Hematopoietic multipotent progenitor cell treated with erythropoietin and hydrocortisone succinate and interleukin-3 and kit ligand, for 4 days (in vitro differentiated cells): ENCODE results near the gene ANO2.
A peak's percentile ranks its signal among the peaks of the same experiment; 100 is the strongest.

Source experiments
- DNase-seq: peaks from one replicate; pipeline ENCODE4 v3.0.0-alpha.2; 2015

Gene ANO2

DNA sequence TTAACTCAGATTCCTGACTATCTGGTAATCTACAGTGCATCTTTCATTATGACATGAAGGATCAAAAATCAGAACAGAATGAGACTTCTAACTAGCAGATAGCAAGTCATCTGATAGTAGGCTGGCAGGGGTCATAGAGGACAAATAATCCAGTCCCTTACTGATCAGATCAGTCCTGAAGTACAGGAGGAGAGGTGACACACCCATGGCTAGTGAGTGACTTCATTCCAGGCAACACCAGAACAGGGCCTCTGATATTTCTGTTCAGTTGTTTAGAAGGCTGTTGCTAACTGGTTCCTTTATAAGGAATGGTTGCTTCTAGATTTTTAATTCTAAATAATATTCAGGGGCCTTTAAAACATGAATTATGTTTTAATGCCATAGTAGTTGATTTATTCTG, 291.0 kb downstream of the ANO2 start:
- no peak for DNase-seq

DNA sequence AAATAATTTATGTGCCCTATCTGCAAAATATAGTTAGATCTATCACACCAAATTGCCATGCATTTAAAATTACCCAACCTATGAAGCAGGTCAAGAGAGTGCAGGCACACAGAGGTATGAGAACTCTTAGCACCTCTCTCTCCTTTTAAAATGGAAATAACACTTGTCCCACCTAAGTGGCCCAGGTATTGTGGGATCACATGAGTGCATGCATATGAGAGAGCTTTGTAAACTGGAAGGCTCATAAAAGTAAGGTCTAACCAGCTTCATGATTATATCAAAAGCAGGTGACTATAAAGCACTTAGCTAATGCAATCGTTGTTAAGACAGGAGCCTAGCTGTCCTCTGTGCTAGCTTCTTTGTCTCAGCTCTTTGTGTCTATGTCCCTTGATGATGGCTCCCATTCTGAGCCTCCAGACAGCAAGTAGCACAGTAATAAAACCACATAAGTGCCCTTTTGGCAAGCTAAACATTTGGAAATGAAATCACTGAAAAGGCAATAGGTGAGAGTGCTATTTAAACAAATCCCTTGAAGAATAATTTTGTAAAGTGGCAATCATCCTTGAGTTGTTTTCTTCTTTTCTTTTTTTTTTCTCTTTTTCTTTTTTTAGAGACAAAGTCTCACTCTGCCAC, 294.1 kb downstream of the ANO2 start:
- DNase-seq = no peak

DNA sequence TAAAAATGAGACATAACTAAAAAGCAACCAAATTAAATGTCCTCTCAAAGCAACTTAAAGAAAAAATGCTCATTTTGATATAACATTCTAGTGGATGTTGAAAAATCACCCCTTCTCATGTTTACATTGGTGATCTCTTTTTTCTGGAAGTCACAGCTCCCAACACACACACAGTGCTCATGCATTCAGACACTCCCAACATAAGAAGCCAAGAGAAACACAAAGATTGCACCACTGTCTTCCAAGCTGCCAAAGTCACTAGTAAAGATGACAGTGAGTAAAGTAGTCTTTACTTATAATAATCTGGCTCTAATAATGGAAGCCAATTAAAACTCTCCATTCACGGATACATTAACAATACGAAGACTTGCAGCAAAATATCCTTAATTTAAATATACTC, 294.8 kb downstream of the ANO2 start:
- DNase-seq = no peak

- peak; percentile 63 for DNase-seq
Measured at GRCh38 chr12:5648692-5649359, 296.2 kb downstream of the ANO2 start.

GRCh38 chr12:5643266-5643665, 301.8 kb downstream of the ANO2 start:
- no peak for DNase-seq

- no peak for DNase-seq
Measured at GRCh38 chr12:5637698-5638097, 307.4 kb downstream of the ANO2 start.

GRCh38 chr12:5636907-5637306, 308.2 kb downstream of the ANO2 start:
- DNase-seq = no peak

GRCh38 chr12:5633106-5633505, 312.0 kb downstream of the ANO2 start:
- no peak for DNase-seq

DNA sequence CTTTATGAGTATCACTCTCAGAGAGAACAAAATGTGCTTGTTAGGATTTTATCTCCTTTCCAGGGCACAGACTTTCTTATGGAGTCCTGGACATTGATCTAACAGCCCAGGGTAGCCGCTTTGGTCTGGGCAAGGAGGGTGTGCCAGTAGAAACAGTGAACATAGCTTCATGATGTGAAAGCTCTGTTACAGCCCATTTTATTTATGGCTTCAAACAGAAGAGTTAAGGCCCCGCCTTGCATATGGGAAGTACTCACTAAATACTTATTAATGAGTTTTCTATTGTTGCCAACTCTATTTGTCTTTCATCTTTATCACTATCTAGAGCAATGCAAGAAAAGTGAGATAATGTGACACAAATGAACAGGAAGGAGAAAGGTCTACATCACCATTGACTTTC, 312.6 kb downstream of the ANO2 start:
- no peak for DNase-seq

- DNase-seq = no peak
Measured at GRCh38 chr12:5631497-5631896, 313.6 kb downstream of the ANO2 start.

DNA sequence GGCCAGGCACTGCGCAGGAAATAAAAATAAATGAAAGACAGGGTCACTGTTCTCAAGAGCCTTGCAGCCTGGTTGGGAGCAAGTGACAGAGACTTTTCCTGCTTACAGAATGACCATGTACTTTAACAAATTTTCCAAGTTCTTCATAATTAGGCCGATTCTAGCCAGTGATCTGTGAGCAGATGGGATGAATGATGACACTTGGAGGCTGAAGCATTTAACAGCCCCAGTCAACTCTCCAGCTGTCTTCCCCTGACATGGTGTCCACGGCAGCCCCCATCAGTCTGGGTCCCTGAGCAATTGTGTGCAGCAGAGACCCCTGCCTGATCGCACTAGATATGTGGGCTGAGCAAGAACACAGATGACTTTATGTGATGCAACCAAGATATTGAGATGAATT, 314.3 kb downstream of the ANO2 start:
- no peak for DNase-seq

- DNase-seq = no peak
Measured at GRCh38 chr12:5628501-5628900, 316.6 kb downstream of the ANO2 start.

- no peak for DNase-seq
Measured at GRCh38 chr12:5627053-5627630, 317.9 kb downstream of the ANO2 start.

- DNase-seq = no peak
Measured at GRCh38 chr12:5626151-5626550, 318.9 kb downstream of the ANO2 start.

DNA sequence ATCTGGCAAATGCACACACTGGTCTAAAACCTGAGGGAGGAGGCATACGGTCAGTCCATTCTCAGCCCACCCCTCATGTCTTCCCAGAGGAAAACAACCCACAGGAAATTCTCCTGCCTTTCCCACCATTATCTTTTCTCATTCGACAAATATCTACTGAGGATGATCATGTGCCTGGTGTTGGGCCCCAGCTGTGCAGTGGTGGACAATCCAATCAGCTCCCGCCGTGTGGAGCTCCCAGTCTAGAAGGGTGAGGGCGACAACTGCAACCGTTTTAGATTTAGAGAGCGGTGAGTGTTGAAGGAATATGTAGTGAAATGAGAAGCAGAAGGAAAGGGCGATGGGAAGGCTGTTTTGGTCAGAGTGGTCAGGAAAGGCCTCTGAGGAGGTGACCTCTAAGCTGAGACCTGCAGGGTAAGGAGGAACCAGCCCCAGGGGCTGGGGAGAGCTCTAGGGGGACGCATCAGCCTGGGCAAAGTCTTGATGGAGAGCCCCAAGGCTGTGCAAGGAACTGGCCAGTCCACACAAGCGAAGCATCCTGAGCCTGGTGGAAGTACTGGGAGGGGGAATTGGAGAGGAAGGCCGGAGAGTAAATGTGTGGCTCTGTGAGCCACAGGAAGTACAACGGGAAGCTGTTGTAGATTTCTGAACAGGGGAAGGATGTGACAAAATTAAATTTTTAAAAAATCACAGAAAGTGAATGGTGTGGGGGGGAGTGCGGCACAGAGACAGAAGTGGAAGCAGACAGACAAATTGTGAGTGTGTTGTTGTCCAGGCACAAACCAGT, 320.4 kb downstream of the ANO2 start:
- DNase-seq = no peak

DNA sequence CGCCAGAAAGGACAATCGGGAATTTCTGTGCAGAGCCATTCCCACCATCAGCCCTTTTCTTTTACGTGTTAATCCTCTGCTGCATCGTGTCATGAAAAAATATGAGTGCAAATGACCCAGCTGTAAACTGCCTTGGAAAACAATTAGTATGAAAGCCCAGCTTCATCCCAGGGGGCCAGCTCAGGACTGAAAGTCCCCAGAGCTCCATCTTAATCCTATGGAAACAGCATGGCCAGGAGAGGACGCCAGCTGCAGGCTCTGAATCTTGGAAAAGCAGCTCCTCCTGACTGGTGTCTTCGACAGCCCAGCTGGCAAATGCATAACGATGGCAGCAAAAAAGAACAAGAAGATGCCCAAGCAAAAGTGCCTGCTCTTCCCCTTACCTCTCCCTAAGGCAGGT, 321.6 kb downstream of the ANO2 start:
- DNase-seq = no peak

DNA sequence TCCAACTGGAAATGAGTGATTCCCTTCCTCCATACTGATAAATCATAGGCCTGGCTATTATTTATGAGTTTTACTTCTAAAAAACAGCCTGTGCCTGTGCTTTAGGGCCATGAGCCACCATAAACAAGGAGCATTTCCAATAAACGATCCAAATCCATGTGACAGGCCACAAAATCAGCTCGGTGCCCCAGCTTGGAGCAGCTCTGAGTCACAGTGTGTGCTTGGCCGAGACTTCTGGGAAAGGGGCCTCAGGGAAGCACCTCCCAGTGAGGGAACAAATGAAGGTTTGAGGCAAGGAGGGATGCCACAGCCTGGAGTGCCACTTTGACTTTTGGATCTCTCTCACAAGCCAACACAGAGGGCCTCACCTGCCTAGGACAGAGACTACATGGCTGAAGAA, 322.8 kb downstream of the ANO2 start:
- DNase-seq = no peak

DNA sequence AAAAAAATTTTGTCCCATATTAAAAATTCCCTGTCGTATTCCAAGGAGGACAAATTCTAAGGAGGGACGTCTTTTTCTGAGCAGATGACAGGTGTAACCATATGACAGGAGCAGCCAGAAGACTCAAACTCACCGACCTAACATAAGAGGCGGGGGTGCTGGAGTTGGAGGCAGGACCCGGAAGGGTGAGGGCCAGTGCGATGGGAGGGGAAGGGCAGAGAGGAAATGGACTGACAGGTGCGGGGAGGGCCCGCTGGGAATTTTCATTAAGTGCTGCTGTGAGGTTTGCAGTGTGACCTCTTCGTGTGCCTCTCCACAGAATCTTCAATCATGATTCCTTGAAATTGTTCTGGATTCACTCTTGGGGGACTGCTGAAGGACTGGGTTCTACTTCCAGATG, 323.7 kb downstream of the ANO2 start:
- no peak for DNase-seq

GRCh38 chr12:5620896-5621295, 324.2 kb downstream of the ANO2 start:
- no peak for DNase-seq

DNA sequence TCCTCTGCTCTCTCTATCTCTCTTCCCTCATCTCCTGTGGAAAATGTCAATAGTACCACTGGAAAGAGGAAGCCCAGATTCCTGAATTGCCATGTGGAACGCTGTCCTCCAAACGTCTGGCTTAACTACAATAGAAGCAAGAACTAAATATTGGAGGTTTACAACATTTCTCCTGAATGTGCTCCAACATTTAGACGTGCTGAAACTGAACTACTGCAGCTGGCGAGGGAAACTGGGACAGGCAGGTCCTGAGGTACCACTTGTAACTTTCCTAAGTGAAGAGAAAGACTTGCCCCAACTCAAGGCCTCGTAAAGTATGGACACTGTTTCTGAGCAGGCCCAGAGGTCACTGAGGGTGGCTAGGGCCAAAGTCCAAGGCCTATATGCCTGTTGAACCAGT, 325.4 kb downstream of the ANO2 start:
- no peak for DNase-seq

DNA sequence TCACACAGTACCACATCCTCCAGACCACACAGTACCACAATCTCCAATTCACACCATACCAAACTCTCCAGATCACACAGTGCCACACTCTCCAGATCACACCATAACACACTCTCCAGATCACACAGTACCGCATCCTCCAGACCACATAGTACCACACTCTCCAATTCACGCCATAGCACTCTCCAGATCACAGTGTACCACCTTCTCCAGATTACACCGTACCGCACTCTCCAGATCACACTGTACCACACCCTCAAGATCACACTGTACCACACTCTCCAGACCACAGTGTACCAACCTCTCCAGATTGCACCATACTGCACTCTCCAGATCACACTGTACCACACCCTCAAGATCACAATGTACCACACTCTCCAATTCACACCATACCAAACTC, 328.2 kb downstream of the ANO2 start:
- DNase-seq = no peak

GRCh38 chr12:5615760-5616159, 329.3 kb downstream of the ANO2 start:
- DNase-seq = no peak

DNA sequence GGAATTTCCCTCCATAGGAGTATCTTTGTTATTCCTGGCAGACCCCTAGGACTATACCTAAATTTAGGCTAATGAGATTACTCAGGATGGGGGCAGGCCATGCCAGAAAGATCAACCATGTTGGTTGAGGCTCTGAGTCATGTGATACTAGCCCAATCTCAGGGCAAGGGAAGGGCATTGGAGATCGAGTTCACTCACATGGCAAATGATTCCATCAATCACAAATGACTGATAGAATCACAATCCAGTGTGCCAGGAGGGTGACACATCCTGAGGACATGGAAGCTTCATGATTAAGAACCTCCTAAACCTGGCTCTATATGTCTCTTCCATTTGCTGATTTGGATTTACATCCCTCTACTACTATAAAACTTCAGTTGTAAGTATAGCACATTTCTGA, 330.8 kb downstream of the ANO2 start:
- DNase-seq = no peak
